Heart left ventricle (tissue), 13 donors: Measurements from ENCODE around the gene DOCK3.

Source experiments
- CTCF ChIP-seq, 12 donors: fragments of 200-600 bp; sonication (generic) in 4 of 12; IDR thresholded peaks; one replicate each; pipeline versions ENCODE4 v1.5.0 to v1.8.0; 2018 to 2022; ENCODE audit warnings: antibody characterized with exemption in 12 of 12, mild to moderate bottlenecking in 5 of 12
- POLR2A ChIP-seq, 2 donors: fragments of 450-650 bp; IDR thresholded peaks; one replicate each; pipeline ENCODE4 v1.6.1; 2017; ENCODE audit warnings: antibody characterized with exemption in 2 of 2, mild to moderate bottlenecking in 2 of 2, moderate library complexity in 2 of 2
- donor health status: ischemic (EF 13 %, LVEDD 7.1; RV severe dilation, severe dysfunction).
- donor health status: DM: no; HTN: yes; CAD: no.
- donor health status: DM: no; HTN: no; CAD: no.
- donor health status: ischemic (EF 25% LVEDD 6.9; RV normal size, moderate dysfunction).
- donor health status: ischemic (EF 25% LVEDD 5.7; RV mildly dilated, moderate dysfunction).
- donor health status: ischemic (EF 35%, LVEDD 5.7; RV mildly dilated, moderate dysfunction).
- donor health status: nonischemic (EF 11% LVEDD 7.7; RV severe dilation, severe dysfunction).
- donor health status: DM: yes; HTN: yes; CAD: no.
- donor health status: PGD.
- donor health status: ischemic (EF 29% LVEDD 5.4; RV normal size, mild dysfunction).
- donor health status: nonischemic (EF 23%, LVEDD 6.1; RV moderate dilation, normal function).

DNA sequence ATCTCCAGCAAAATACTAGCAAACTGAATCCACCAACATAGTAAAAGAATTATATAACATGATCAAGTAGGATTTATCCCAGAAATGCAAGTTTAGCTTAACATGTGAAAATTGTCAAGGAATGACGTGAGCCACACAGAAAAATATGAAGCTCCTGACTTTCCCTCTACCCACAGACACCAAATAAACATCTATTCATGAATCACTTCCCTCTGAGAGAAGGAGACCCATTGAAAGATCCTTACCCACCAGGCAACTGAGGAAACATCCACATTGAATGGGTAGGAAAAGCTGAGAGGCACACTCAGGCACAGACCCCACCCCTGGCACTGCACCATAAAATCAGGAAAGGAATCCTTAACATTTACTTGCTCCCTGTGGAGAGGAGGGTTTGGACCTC is 608.2 kb downstream of the DOCK3 start:
- TF ChIP-seq CTCF (IDR thresholded peaks at IDR 0.05) (no peak), POLR2A (IDR thresholded peaks at IDR 0.05) (no peak)
